ENCODE results near the gene G0S2.

DNA sequence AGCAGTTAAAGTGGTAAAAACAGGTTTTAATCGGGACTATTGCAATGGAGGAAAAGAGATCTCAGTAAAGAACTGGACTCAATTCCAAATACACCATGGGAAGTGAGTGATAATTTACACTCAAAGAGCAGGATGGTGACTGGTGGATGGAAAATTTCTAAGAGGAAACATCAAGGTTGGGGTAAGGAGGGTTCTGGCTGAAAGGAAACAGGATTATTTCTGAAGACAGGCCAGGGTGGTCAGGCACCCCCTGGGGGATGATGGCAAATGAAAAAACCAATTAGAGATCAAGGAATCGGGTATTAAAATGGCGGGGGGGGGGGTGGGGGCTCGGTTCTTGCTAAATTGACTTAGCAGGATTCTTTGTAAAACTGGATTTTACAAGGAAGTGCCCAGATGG, 17.1 kb downstream of the G0S2 start:
- TF ChIP-seq POLR2A (IDR thresholded peaks at IDR 0.05), result no peak
- TF ChIP-seq, protein P1, sequence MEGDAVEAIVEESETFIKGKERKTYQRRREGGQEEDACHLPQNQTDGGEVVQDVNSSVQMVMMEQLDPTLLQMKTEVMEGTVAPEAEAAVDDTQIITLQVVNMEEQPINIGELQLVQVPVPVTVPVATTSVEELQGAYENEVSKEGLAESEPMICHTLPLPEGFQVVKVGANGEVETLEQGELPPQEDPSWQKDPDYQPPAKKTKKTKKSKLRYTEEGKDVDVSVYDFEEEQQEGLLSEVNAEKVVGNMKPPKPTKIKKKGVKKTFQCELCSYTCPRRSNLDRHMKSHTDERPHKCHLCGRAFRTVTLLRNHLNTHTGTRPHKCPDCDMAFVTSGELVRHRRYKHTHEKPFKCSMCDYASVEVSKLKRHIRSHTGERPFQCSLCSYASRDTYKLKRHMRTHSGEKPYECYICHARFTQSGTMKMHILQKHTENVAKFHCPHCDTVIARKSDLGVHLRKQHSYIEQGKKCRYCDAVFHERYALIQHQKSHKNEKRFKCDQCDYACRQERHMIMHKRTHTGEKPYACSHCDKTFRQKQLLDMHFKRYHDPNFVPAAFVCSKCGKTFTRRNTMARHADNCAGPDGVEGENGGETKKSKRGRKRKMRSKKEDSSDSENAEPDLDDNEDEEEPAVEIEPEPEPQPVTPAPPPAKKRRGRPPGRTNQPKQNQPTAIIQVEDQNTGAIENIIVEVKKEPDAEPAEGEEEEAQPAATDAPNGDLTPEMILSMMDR (IDR thresholded peaks at IDR 0.05), result no peak
